Measurements from ENCODE around the gene PDE3A. TPM values are rescaled to one million over a fixed set of nuclear protein-coding genes. Genes with fewer than 3 reads are reported as not detected.

The PDE3A gene
- total RNA-seq, 1 donor from 2014 or later = 18.3 TPM

DNA sequence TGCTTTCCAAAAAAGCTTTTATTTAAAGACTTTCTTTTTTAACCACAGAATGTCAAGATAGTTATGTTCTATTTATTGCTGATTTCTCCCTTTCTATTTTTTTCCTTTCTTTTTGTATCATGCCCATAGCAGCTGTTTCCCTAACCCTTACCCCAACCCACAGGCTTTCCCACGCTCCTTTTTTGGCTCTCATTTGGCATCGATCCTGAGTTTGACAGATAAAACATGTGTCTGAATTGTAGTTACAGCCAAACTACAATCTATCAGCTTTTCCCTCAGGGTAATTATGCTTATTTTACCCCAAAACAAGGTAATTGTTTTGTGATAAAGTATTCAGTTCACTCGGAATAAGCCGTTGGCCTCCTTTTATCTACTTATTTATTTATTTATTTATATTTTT, 46.7 kb downstream of the PDE3A start:
- no peaks in the 10 kb centered on the region for H3K4me1 ChIP-seq (ENCODE audit: control insufficient read depth in 3 of 3, insufficient read depth in 3 of 3, low read length in 3 of 3)
- peak overlapping the region in 1 of 3 donors; percentile 54 for H3K4me3 ChIP-seq (ENCODE audit: low read length in 3 of 3)
- no peak overlapping the region for H3K27ac ChIP-seq (ENCODE audit: low read depth, low read length)
- no peaks in the 10 kb centered on the region for H3K27me3 ChIP-seq (ENCODE audit: control insufficient read depth in 3 of 3, insufficient read depth in 3 of 3, low read length in 3 of 3)
- no peaks in the 10 kb centered on the region for H3K36me3 ChIP-seq (ENCODE audit: control insufficient read depth in 3 of 3, insufficient read depth in 3 of 3, low read length in 3 of 3)
- peak overlapping the region in 1 of 3 donors; percentile 45 for H3K9ac ChIP-seq (ENCODE audit: low read depth in 1 of 3, low read length in 3 of 3)
- H3K9me3 ChIP-seq (ENCODE audit: control insufficient read depth in 3 of 3, low read length in 3 of 3) = no peaks in the 10 kb centered on the region

DNA sequence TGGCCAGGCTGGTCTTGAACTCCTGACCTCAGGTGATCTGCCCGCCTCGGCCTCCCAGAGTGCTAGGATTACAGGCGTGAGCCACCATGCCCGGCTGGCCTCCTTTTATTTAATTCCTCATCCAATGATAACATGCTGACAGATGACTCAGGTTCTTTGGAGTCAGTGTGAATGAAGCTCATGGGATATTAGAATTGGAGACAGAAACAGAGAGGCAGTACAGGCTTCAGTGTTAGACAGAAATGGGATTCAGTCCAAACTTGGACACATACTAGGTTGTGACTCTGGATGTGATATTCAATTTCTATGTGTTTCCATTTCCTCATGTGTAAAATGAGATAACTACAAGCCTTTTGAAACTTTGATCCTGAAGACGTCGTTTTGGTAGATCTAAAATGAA, 47.3 kb downstream of the PDE3A start:
- Histone ChIP-seq H3K9ac (ENCODE audit: low read depth in 1 of 3, low read length in 3 of 3) (no peak overlapping the region), H3K9me3 (ENCODE audit: control insufficient read depth in 3 of 3, low read length in 3 of 3) (no peaks in the 10 kb centered on the region), H3K27me3 (ENCODE audit: control insufficient read depth in 3 of 3, insufficient read depth in 3 of 3, low read length in 3 of 3) (no peaks in the 10 kb centered on the region), H3K36me3 (ENCODE audit: control insufficient read depth in 3 of 3, insufficient read depth in 3 of 3, low read length in 3 of 3) (no peaks in the 10 kb centered on the region), H3K27ac (ENCODE audit: low read depth, low read length) (no peak overlapping the region), H3K4me3 (ENCODE audit: low read length in 3 of 3) (peak overlapping the region in 1 of 3 donors; percentile 54), H3K4me1 (ENCODE audit: control insufficient read depth in 3 of 3, insufficient read depth in 3 of 3, low read length in 3 of 3) (peaks cover 0 to 1% (median 0%) of the 10 kb centered on the region in 3 donors)

DNA sequence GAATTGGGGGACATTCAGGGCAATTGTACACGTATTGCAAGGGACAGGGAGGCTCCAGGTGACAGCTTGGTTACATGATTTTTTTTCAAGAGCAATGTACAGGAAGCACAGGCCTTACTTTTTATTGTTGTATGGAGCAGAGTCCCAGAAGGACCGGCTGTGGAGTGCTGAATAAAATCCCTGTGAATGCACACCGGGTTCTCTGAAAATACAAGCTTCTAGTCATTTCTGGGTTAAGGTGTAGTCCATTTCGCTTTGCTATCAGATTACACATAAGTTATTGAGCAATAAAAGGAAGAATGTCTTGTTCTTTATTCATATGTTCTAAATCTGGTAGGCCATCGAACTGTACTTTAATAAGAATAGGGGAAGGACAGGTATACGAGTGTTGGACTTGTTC, 52.2 kb downstream of the PDE3A start:
- H3K4me3 ChIP-seq (ENCODE audit: low read length in 3 of 3) = no peak overlapping the region
- no peaks in the 10 kb centered on the region for H3K36me3 ChIP-seq (ENCODE audit: control insufficient read depth in 3 of 3, insufficient read depth in 3 of 3, low read length in 3 of 3)
- H3K27me3 ChIP-seq (ENCODE audit: control insufficient read depth in 3 of 3, insufficient read depth in 3 of 3, low read length in 3 of 3) = no peaks in the 10 kb centered on the region
- H3K9ac ChIP-seq (ENCODE audit: low read depth in 1 of 3, low read length in 3 of 3) = no peak overlapping the region
- H3K9me3 ChIP-seq (ENCODE audit: control insufficient read depth in 3 of 3, low read length in 3 of 3) = no peaks in the 10 kb centered on the region
- H3K4me1 ChIP-seq (ENCODE audit: control insufficient read depth in 3 of 3, insufficient read depth in 3 of 3, low read length in 3 of 3) = peaks cover 0 to 9% (median 4%) of the 10 kb centered on the region in 3 donors
- no peak overlapping the region for H3K27ac ChIP-seq (ENCODE audit: low read depth, low read length)

DNA sequence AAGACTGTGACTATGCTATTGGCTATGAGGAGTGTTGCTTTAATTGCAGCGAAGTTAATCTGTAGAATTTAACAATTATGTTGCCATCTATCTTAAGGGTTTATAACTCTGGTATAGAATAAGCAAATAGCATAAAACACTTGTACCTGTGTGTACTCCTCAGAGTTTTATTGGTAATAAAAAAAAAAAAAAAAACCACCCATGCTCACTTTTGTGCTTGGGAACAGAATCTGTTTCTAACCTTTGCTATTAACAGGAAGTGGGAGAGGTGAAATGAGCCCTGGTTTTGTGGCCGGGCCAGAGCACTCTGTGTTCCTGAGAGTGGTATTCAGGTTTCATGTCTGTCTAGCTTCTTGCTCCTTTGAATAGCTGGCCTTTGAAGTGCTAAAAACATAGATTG, 53.1 kb downstream of the PDE3A start:
- Histone ChIP-seq H3K9ac (ENCODE audit: low read depth in 1 of 3, low read length in 3 of 3) (no peak overlapping the region), H3K4me1 (ENCODE audit: control insufficient read depth in 3 of 3, insufficient read depth in 3 of 3, low read length in 3 of 3) (peaks cover 0 to 9% (median 4%) of the 10 kb centered on the region in 3 donors), H3K9me3 (ENCODE audit: control insufficient read depth in 3 of 3, low read length in 3 of 3) (no peaks in the 10 kb centered on the region), H3K27me3 (ENCODE audit: control insufficient read depth in 3 of 3, insufficient read depth in 3 of 3, low read length in 3 of 3) (no peaks in the 10 kb centered on the region), H3K36me3 (ENCODE audit: control insufficient read depth in 3 of 3, insufficient read depth in 3 of 3, low read length in 3 of 3) (no peaks in the 10 kb centered on the region), H3K4me3 (ENCODE audit: low read length in 3 of 3) (no peak overlapping the region), H3K27ac (ENCODE audit: low read depth, low read length) (no peak overlapping the region)

DNA sequence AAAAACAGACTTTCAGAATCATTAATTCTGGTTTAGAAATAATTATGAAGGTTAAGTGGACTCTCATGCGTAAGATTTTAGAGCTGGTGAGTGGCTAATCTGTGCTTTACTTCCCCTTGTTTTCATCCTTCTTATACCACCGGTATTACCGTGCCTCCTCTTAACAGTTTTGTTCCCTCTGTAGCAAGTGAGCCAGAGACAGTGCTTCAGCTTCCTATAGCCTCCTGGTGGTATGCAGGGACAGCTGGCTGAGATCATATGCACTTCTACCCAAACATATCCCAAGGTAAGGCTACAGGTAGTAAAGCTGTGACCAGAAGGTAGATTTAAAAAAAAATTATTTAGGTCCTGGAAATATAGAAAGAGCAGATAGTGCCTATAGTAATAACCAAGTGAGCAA, 55.2 kb downstream of the PDE3A start:
- no peaks in the 10 kb centered on the region for H3K9me3 ChIP-seq (ENCODE audit: control insufficient read depth in 3 of 3, low read length in 3 of 3)
- H3K27me3 ChIP-seq (ENCODE audit: control insufficient read depth in 3 of 3, insufficient read depth in 3 of 3, low read length in 3 of 3) = no peaks in the 10 kb centered on the region
- no peaks in the 10 kb centered on the region for H3K36me3 ChIP-seq (ENCODE audit: control insufficient read depth in 3 of 3, insufficient read depth in 3 of 3, low read length in 3 of 3)
- H3K27ac ChIP-seq (ENCODE audit: low read depth, low read length) = no peak overlapping the region
- peaks cover 0 to 9% (median 4%) of the 10 kb centered on the region in 3 donors for H3K4me1 ChIP-seq (ENCODE audit: control insufficient read depth in 3 of 3, insufficient read depth in 3 of 3, low read length in 3 of 3)
- H3K4me3 ChIP-seq (ENCODE audit: low read length in 3 of 3) = no peak overlapping the region
- no peak overlapping the region for H3K9ac ChIP-seq (ENCODE audit: low read depth in 1 of 3, low read length in 3 of 3)

DNA sequence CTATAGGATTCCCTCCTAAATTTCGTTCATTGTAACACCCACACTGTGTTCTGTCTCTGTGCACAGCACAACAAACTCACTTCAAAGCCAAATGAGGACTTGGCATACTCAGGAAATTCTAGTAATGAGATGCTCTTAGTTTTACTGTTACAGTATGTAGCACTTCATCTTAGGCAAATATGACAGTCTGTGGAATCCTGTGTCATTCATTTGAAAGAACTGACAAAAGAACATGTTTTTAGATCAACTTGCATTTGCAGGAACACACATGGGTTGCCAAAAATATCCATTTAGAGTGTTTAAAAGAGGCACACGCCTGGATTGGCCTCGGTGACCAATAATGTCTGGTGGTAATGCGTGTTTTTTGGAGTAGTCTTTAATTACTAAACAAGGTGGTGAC, 56.5 kb downstream of the PDE3A start:
- Histone ChIP-seq H3K27ac (ENCODE audit: low read depth, low read length) (no peak overlapping the region), H3K4me1 (ENCODE audit: control insufficient read depth in 3 of 3, insufficient read depth in 3 of 3, low read length in 3 of 3) (peaks cover 0 to 9% (median 4%) of the 10 kb centered on the region in 3 donors), H3K4me3 (ENCODE audit: low read length in 3 of 3) (no peak overlapping the region), H3K27me3 (ENCODE audit: control insufficient read depth in 3 of 3, insufficient read depth in 3 of 3, low read length in 3 of 3) (no peaks in the 10 kb centered on the region), H3K36me3 (ENCODE audit: control insufficient read depth in 3 of 3, insufficient read depth in 3 of 3, low read length in 3 of 3) (no peaks in the 10 kb centered on the region), H3K9ac (ENCODE audit: low read depth in 1 of 3, low read length in 3 of 3) (no peak overlapping the region), H3K9me3 (ENCODE audit: control insufficient read depth in 3 of 3, low read length in 3 of 3) (no peaks in the 10 kb centered on the region)

DNA sequence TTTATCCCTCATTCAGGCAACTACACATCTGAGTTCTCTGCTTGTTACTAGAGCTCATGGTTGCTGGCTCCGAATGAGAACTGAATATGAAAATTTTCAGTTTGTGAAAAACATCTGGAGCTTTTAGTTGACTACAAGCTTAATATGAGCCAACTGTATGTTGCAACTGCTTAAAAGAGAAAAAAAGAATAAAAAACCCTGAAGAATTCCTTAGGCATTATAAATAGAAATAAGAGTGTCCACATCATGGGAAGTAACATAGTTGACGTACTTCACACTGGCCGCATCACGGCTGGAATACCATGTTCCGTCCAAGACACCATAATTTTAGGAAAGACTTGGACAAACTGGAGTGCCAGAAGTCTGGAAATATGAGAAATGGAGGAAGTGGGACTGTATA, 57.9 kb downstream of the PDE3A start:
- Histone ChIP-seq H3K27me3 (ENCODE audit: control insufficient read depth in 3 of 3, insufficient read depth in 3 of 3, low read length in 3 of 3) (no peaks in the 10 kb centered on the region), H3K27ac (ENCODE audit: low read depth, low read length) (no peak overlapping the region), H3K9ac (ENCODE audit: low read depth in 1 of 3, low read length in 3 of 3) (no peak overlapping the region), H3K4me3 (ENCODE audit: low read length in 3 of 3) (no peak overlapping the region), H3K9me3 (ENCODE audit: control insufficient read depth in 3 of 3, low read length in 3 of 3) (no peaks in the 10 kb centered on the region), H3K4me1 (ENCODE audit: control insufficient read depth in 3 of 3, insufficient read depth in 3 of 3, low read length in 3 of 3) (peaks cover 0 to 4% (median 3%) of the 10 kb centered on the region in 3 donors), H3K36me3 (ENCODE audit: control insufficient read depth in 3 of 3, insufficient read depth in 3 of 3, low read length in 3 of 3) (no peaks in the 10 kb centered on the region)

DNA sequence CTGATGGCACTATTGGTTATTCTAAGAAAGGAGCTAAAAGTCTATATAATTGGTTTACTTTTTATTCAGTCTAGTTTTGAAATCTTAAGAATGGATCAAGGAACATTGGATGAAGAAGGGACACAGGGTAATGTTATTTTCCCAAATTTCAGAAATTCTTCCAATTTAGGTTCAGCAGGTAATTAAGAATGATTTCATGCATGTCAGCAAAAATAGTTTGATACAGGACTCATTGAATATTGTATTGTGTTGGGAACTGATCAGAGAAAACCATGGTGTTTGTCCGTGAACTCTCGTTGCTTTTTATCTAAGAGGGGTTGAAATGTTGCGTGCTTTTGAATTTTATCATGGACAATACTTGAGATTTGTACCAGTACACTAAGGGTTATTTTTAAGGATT, 58.6 kb downstream of the PDE3A start:
- Histone ChIP-seq H3K27ac (ENCODE audit: low read depth, low read length) (no peak overlapping the region), H3K4me1 (ENCODE audit: control insufficient read depth in 3 of 3, insufficient read depth in 3 of 3, low read length in 3 of 3) (peaks cover 0 to 4% (median 0%) of the 10 kb centered on the region in 3 donors), H3K36me3 (ENCODE audit: control insufficient read depth in 3 of 3, insufficient read depth in 3 of 3, low read length in 3 of 3) (no peaks in the 10 kb centered on the region), H3K4me3 (ENCODE audit: low read length in 3 of 3) (no peak overlapping the region), H3K27me3 (ENCODE audit: control insufficient read depth in 3 of 3, insufficient read depth in 3 of 3, low read length in 3 of 3) (no peaks in the 10 kb centered on the region), H3K9me3 (ENCODE audit: control insufficient read depth in 3 of 3, low read length in 3 of 3) (no peaks in the 10 kb centered on the region), H3K9ac (ENCODE audit: low read depth in 1 of 3, low read length in 3 of 3) (no peak overlapping the region)

DNA sequence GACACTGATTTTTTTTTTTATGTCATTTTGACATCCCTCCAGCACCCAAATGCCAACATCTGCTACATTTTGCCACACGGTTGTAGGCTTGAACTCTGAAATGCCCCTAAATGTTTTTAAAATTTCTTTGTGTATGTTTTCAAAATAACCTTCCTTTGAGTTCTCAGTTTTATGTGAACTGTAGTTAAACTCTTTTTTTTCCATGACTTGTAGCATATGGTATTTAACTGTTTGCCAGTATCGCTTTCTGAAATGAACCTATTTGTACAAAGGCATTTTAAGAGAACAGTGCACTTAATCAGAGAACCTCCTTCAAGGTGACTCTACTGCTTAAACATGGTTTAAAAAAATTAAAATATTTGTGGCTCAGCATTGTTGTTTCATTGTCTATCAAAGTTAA, 61.5 kb downstream of the PDE3A start:
- H3K4me1 ChIP-seq (ENCODE audit: control insufficient read depth in 3 of 3, insufficient read depth in 3 of 3, low read length in 3 of 3) = peaks cover 0 to 1% (median 0%) of the 10 kb centered on the region in 3 donors

DNA sequence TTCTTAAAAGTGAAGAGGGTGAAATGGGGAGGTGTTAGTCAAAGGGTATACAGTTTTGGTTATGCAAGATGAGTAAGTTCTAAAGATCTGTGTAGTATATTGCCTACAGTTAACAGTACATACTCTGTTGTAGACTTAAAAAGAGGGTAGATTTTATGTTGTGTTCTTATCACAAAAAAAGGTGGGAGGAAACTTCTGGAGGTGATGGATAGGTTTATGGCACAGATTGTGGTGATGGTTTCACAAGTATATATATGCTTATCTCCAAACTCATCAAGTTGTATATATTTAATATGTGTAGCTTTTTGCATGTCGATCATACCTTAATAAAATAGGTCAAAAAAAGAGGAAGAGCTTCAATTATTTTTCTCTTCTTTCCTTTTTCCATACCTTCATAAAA, 64.0 kb downstream of the PDE3A start:
- no peaks in the 10 kb centered on the region for H3K36me3 ChIP-seq (ENCODE audit: control insufficient read depth in 3 of 3, insufficient read depth in 3 of 3, low read length in 3 of 3)
- H3K27me3 ChIP-seq (ENCODE audit: control insufficient read depth in 3 of 3, insufficient read depth in 3 of 3, low read length in 3 of 3) = no peaks in the 10 kb centered on the region
- H3K4me1 ChIP-seq (ENCODE audit: control insufficient read depth in 3 of 3, insufficient read depth in 3 of 3, low read length in 3 of 3) = peaks cover 0 to 2% (median 0%) of the 10 kb centered on the region in 3 donors
- H3K9me3 ChIP-seq (ENCODE audit: control insufficient read depth in 3 of 3, low read length in 3 of 3) = no peaks in the 10 kb centered on the region
- no peak overlapping the region for H3K9ac ChIP-seq (ENCODE audit: low read depth in 1 of 3, low read length in 3 of 3)
- no peak overlapping the region for H3K27ac ChIP-seq (ENCODE audit: low read depth, low read length)
- no peak overlapping the region for H3K4me3 ChIP-seq (ENCODE audit: low read length in 3 of 3)

More for the DNA sequence above, 61.5 kb downstream of the PDE3A start:
- Histone ChIP-seq H3K27ac (ENCODE audit: low read depth, low read length) (no peak overlapping the region), H3K36me3 (ENCODE audit: control insufficient read depth in 3 of 3, insufficient read depth in 3 of 3, low read length in 3 of 3) (no peaks in the 10 kb centered on the region), H3K4me3 (ENCODE audit: low read length in 3 of 3) (no peak overlapping the region), H3K27me3 (ENCODE audit: control insufficient read depth in 3 of 3, insufficient read depth in 3 of 3, low read length in 3 of 3) (no peaks in the 10 kb centered on the region), H3K9me3 (ENCODE audit: control insufficient read depth in 3 of 3, low read length in 3 of 3) (no peaks in the 10 kb centered on the region), H3K9ac (ENCODE audit: low read depth in 1 of 3, low read length in 3 of 3) (no peak overlapping the region)

DNA sequence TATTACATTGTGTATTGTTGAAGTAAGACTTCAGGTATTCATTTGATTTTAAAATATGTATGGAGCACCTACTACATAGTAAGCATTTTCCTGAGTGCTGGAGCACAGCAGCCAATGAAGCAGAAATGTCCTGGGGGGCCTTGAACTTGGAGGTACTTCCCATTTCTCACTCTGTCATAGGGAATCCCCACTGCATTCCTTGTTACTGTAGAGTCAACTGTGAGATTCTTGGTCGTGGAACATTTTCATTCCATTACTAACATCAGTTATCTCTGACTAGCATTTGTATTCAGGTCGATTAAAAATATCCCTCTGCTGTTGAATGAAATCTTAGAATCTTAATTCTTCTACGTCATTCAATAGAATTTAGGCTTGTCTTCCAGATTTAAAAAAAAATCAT, 66.7 kb downstream of the PDE3A start:
- Histone ChIP-seq H3K27me3 (ENCODE audit: control insufficient read depth in 3 of 3, insufficient read depth in 3 of 3, low read length in 3 of 3) (no peaks in the 10 kb centered on the region), H3K36me3 (ENCODE audit: control insufficient read depth in 3 of 3, insufficient read depth in 3 of 3, low read length in 3 of 3) (no peaks in the 10 kb centered on the region), H3K9ac (ENCODE audit: low read depth in 1 of 3, low read length in 3 of 3) (no peak overlapping the region), H3K27ac (ENCODE audit: low read depth, low read length) (no peak overlapping the region), H3K4me1 (ENCODE audit: control insufficient read depth in 3 of 3, insufficient read depth in 3 of 3, low read length in 3 of 3) (peaks cover 0 to 2% (median 0%) of the 10 kb centered on the region in 3 donors), H3K9me3 (ENCODE audit: control insufficient read depth in 3 of 3, low read length in 3 of 3) (no peaks in the 10 kb centered on the region), H3K4me3 (ENCODE audit: low read length in 3 of 3) (no peak overlapping the region)

All from skeletal muscle tissue (tissue), 4 donors.